PFSK-1 (cell line): ENCODE data around the gene C15orf39.

Source experiments
- POLR2AphosphoS5 ChIP-seq: IDR thresholded peaks from 2 replicates; pipeline ENCODE4 v1.6.1; 2012; ENCODE audit warnings: low read depth, mild to moderate bottlenecking, control low read depth, low read length, moderate library complexity
- REST ChIP-seq, 2 experiments: IDR thresholded peaks; 2 replicates each; pipeline versions ENCODE4 v1.6.1 to v1.8.0; 2011 to 2012; ENCODE audit warnings: low read depth in 2 of 2, low read length in 2 of 2, control low read depth in 1 of 2, inconsistent platforms in 1 of 2, mild to moderate bottlenecking in 1 of 2, moderate library complexity in 1 of 2; ENCODE audit not compliant: insufficient read depth in 1 of 2
- SIN3A ChIP-seq: IDR thresholded peaks from 2 replicates; pipeline ENCODE4 v1.6.1; 2012; ENCODE audit warnings: mild to moderate bottlenecking, low read length, moderate library complexity, borderline replicate concordance; ENCODE audit not compliant: insufficient read depth
- TAF1 ChIP-seq: IDR thresholded peaks from 2 replicates; pipeline ENCODE4 v1.6.1; 2012; ENCODE audit warnings: low read length, control low read depth, borderline replicate concordance; ENCODE audit not compliant: insufficient read depth

DNA sequence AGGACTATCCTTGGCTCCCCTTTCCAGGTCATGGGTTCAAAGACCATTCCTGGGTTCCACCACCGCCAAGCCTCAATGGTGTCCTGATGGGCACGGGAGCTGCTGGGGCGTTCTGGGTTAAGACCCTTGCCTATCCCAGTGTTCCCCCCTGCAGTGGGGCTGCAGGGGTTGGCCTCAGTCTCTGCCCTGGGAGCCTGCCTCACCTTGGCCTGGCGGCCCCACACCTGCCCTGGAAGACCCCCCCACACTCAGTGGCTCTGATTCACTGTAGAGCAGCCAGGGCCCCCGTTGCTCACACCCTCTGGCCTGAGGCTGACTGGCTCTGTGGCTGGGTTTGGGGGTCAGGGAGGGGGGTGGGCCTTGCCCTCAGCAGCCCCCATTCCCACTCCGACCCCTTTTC lies 22.0 kb downstream of the C15orf39 start:
- TF ChIP-seq POLR2AphosphoS5 = no peak
- TF ChIP-seq TAF1 = no peak
- no peak for TF ChIP-seq REST (IDR thresholded peaks at IDR 0.05; ENCODE audit: insufficient read depth in 1 of 2, low read depth in 2 of 2, low read length in 2 of 2)
- TF ChIP-seq SIN3A = no peak
